ENCODE results near the gene KRTAP20-3.

KRTAP20-3 gene

GRCh38 chr21:30642564-30642963, at the start of gene KRTAP20-3:
Gene KRTAP20-3 (plus strand): TSS chr21:30642864.
- DNase-seq: no peak

GRCh38 chr21:30598802-30599201, 43.9 kb upstream of the KRTAP20-3 start, which contains the start of gene KRTAP6-2:
Gene KRTAP6-2 (minus strand): TSS chr21:30598902. CDS start chr21:30598874, 28 bp downstream.
- no peak for DNase-seq

GRCh38 chr21:30600787-30601186, 41.9 kb upstream of the KRTAP20-3 start, which contains the start of gene KRTAP22-1:
Gene KRTAP22-1 (plus strand): TSS chr21:30601087.
- DNase-seq: no peak

DNA sequence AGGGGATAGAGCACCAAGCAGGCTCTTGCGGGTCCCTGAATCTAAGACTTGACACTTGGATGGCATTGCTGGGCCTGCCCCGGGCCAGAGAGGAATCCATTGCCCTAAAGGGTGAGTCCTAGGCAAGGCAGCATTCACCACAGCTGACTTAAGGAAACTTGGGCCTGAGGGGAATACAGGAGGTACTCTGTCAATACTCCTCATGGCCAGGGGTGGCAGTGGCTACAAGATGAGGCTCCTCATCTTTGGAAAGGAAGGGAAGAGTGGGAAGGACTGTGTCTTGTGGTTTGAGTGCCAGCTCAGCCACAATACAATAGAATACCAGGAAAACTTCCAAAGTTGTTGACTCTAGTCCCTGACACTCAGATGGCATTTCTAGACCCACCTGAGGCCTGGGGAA, 36.7 kb upstream of the KRTAP20-3 start:
- DNase-seq: no peak

DNA sequence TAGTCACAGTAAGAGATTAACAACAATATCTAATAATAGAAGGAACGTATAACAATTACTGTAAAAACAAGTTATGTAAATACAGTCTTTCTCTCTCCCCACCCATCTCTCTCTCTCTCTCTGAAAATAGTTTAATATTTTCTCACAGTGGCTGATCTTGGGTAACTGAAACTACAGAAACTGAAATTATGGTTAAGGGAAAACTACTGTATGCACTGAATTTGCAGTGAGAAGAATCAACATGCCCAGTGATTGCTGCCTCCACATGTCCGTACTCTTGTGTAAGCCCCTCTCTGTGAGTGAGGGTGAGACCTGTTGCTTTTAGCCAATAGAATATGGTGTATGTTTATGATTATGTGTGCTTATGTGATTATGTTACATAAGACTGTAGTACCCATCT, 30.5 kb upstream of the KRTAP20-3 start:
- DNase-seq: no peak

DNA sequence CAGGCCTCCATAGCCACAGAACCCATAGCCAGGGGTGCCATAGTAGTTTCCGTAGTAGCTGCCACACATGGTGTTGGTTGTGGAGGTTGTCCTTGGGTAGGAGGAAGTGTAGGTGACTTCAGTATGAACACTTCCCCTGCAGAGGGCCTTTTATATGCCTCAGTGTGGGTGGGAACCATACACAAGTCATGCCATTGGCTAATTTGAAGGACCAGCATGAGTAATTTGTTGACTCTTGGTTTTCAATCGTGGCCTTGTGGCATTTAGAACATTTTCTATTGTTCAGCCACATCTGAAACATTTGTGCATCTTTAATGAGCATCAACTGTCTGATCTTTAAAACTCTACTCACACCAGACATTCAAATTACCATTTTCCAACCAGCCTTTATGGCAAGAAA, 28.8 kb upstream of the KRTAP20-3 start, which contains the start of gene KRTAP6-1:
Gene KRTAP6-1, minus strand, starts transcription at position 95 of the 400 bp plus-strand sequence. Its CDS starts 26 bp downstream, at position 69.
- no peak for DNase-seq

DNA sequence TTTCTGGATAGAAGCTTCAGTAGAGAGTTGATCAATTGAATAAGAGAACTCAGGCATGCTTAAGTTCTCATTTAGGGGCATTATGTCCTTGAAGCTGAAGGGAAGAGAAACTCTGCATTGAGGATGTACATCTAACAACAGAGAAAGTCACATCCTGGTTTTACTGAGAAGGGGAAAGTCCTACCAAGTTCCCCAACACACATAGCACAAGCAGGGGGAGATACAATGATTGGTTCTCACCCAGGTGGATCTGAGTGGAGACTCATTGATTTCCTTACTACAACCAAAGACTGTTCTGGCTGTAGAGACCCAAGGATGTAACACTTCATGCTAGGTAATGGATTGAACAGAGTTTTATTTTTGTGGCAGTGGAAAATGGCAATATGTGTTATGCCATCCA, 27.5 kb upstream of the KRTAP20-3 start:
- no peak for DNase-seq

- no peak for DNase-seq
Observed at GRCh38 chr21:30616125-30616524, 26.5 kb upstream of the KRTAP20-3 start, which contains the start of gene KRTAP20-1. Gene KRTAP20-1 (plus strand): TSS chr21:30616425. CDS start chr21:30616455, 30 bp downstream.

DNA sequence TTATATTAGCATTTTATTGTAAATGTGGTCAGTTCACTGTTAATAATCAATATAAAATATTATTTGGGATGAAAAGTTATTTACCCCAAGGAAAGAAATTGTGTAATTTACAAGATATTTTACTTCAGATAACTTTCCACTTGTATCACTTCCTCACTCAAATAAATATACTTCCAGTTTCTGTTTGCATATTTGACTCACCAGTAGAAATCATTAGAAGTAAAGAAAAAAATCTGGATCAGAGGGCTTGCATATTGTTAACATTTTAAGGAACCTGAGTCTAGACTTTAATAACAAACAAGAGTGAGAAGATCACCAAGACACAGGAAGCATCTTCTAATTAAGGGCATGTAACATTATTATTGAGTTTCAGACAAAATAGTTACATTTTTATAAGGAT, 22.6 kb upstream of the KRTAP20-3 start:
- DNase-seq: no peak

DNA sequence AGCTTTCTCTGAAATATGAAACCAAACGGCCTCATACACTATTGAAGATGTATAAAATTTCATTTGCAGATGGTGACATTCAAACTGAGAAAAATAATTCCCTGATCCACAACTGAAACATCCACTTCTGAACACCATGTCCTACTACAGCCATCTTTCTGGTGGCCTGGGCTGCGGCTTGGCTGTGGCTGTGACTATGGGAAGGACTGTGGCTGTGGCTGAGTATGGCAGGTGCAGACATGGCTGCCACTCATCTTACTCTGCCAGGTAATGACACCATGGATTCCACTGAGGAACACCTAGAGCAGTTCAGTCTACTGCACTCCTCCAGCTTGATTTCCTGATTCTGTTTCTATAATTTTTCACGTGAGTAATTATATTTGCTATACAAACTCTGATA, 22.1 kb upstream of the KRTAP20-3 start, which contains the start of gene KRTAP20-4:
Gene KRTAP20-4, plus strand, starts transcription at position 106 of the 400 bp plus-strand sequence.
- no peak for DNase-seq

- DNase-seq: no peak
Observed at GRCh38 chr21:30623362-30623761, 19.3 kb upstream of the KRTAP20-3 start.

- no peak for DNase-seq
Observed at GRCh38 chr21:30625449-30626165, 17.1 kb upstream of the KRTAP20-3 start.

GRCh38 chr21:30628109-30628508, 14.6 kb upstream of the KRTAP20-3 start:
- DNase-seq: no peak

GRCh38 chr21:30629200-30629599, 13.5 kb upstream of the KRTAP20-3 start:
- no peak for DNase-seq

GRCh38 chr21:30634906-30635305, 7.8 kb upstream of the KRTAP20-3 start, which contains the start of gene KRTAP20-2:
Gene KRTAP20-2 (plus strand): TSS chr21:30635206. CDS start chr21:30635264, 58 bp downstream.
- DNase-seq: no peak

DNA sequence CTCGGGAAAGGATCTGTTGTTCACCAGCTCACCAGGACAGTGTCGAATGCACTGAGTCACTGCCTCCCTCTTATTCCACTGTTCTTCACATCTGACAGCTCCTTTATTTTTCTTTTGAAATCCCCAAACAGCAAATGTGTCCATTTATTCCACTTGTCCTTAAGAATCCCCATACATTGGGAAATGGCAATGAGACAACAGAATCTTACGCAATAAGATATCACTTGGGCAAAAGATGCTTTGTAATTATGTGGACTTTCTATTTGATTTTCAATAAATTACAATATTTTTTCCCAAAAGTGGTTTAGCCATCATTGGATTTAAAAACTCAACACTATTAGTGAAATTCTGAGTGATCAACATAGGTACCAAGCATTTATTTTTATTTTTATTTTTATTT, 4.0 kb upstream of the KRTAP20-3 start:
- no peak for DNase-seq

- no peak for DNase-seq
Observed at GRCh38 chr21:30646904-30647414, 4.3 kb downstream of the KRTAP20-3 start.

- DNase-seq: no peak
Observed at GRCh38 chr21:30652891-30653290, 10.2 kb downstream of the KRTAP20-3 start.

GRCh38 chr21:30668776-30669175, 26.1 kb downstream of the KRTAP20-3 start:
- no peak for DNase-seq

- no peak for DNase-seq
Observed at GRCh38 chr21:30672985-30673650, 30.5 kb downstream of the KRTAP20-3 start.

- no peak for DNase-seq
Observed at GRCh38 chr21:30674312-30674711, 31.6 kb downstream of the KRTAP20-3 start.

DNA sequence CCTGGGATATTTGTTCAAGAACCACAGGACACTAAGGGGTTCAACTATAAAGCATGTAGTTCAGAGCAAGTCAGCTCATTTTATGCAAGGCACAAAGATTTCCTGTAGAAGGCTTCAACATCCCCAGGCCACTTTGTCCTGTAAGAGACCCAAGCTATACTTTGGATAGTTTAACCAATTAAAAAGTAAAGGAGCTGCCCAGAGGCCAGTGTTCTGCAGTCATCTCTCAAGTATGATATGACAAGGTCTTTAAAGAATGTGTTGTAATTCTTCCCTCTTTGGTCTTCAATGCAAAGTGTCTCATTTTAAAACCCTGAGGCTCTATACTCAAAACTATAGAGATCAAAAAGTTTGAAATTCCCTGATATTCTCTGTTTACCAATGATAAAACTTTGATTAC, 34.1 kb downstream of the KRTAP20-3 start:
- no peak for DNase-seq

Data from amygdala (tissue), 56 donors.